Activated CD8-positive, alpha-beta T cell treated with anti-CD3 and anti-CD28 coated beads for 36 hours (primary cell): ENCODE measurements around the gene AHNAK. TPM values are rescaled to one million over a fixed set of nuclear protein-coding genes. Genes with fewer than 3 reads are reported as not detected.

Source experiments
- ATAC-seq: fragments of 200-7000 bp; cut with Tn5 transposase; one replicate; pipeline ENCODE4 v1.10.0; 2021; ENCODE audit warnings: mild to moderate bottlenecking, moderate library complexity
- CTCF ChIA-PET: fragments of 350-600 bp; sonication (Branson Sonifier 250); formaldehyde crosslinking; loops from one replicate; lab custom pipeline; 2021; ENCODE audit warnings: antibody characterized with exemption; lab: Charles Lee
- POLR2A ChIA-PET: fragments of 350-600 bp; sonication (Branson Sonifier 250); formaldehyde crosslinking; loops from one replicate; lab custom pipeline; 2021; ENCODE audit warnings: antibody characterized with exemption; lab: Charles Lee
- DNase-seq: peaks from one replicate; pipeline ENCODE4 v3.0.0-alpha.2; 2020
- H3K27ac Mint-ChIP-seq: one replicate; pipeline ENCODE4 v1.8.0; 2021; ENCODE audit warnings: mild to moderate bottlenecking, mixed read lengths
- H3K27me3 Mint-ChIP-seq: one replicate; pipeline ENCODE4 v1.8.0; 2021; ENCODE audit warnings: mixed read lengths
- H3K36me3 Mint-ChIP-seq: one replicate; pipeline ENCODE4 v1.8.0; 2021; ENCODE audit warnings: low read depth, mixed read lengths
- H3K4me1 Mint-ChIP-seq: one replicate; pipeline ENCODE4 v1.8.0; 2021; ENCODE audit warnings: low read depth, mixed read lengths
- H3K4me3 Mint-ChIP-seq: one replicate; pipeline ENCODE4 v1.8.0; 2021; ENCODE audit warnings: mild to moderate bottlenecking, moderate library complexity, mixed read lengths
- H3K9me3 Mint-ChIP-seq: one replicate; pipeline ENCODE4 v1.8.0; 2021; ENCODE audit warnings: mixed read lengths
- CTCF ChIP-seq: fragments of 200-600 bp; IDR thresholded peaks from one replicate; pipeline ENCODE4 v1.8.0; 2022; ENCODE audit warnings: antibody characterized with exemption, mild to moderate bottlenecking
- intact Hi-C: fragments of 100-400 bp; cut with micrococcal nuclease; formaldehyde crosslinking; loops from one replicate; pipeline ENCODE4 v1.10.0; 2022
- total RNA-seq, 2 experiments: library from RNA; stranded (reverse); gene quantifications; one replicate each; pipeline ENCODE4 v1.2.3, GENCODE V29; 2021

The AHNAK gene
- total RNA-seq, 2 experiments from 2014 or later = 41.1 to 43.0 TPM

- ATAC-seq = no peak
- peak overlapping the region; percentile 94 for H3K27ac Mint-ChIP-seq
- intact Hi-C loops = loop anchor here (5.0 kb wide), 1 partner anchor 132 kb away; no protein-coding TSS in a partner anchor
- ChIA-PET POLR2A (interaction anchor here (0.8 to 14.2 kb wide), 7 partner anchors 11 to 297 kb away, joined by 3 to 156 read pairs (median 4); partner anchors contain the start of gene EEF1G), CTCF (interaction anchor here (0.9 to 5.4 kb wide), 8 partner anchors 11 to 323 kb away, joined by 3 to 80 read pairs (median 10); partner anchors contain the start of gene EEF1G)
- DNase-seq = no peak
- peaks cover 56% of the 10 kb centered on the region for H3K36me3 Mint-ChIP-seq
- H3K4me1 Mint-ChIP-seq = peaks cover 74% of the 10 kb centered on the region
- TF ChIP-seq CTCF = no peak
- H3K4me3 Mint-ChIP-seq = no peak overlapping the region
- no peaks in the 10 kb centered on the region for H3K9me3 Mint-ChIP-seq
- H3K27me3 Mint-ChIP-seq = no peaks in the 10 kb centered on the region
These were observed 12.6 kb upstream of the AHNAK start for GRCh38 chr11:62559204-62559603.

- intact Hi-C loops = loop anchor here (5.0 kb wide), 1 partner anchor 131 kb away; no protein-coding TSS in a partner anchor
- Mint-ChIP-seq H3K4me3 (no peak overlapping the region), H3K36me3 (peaks cover 56% of the 10 kb centered on the region), H3K4me1 (peaks cover 77% of the 10 kb centered on the region), H3K9me3 (no peaks in the 10 kb centered on the region), H3K27me3 (no peaks in the 10 kb centered on the region), H3K27ac (peak overlapping the region; percentile 94)
- no peak for ATAC-seq
- CTCF ChIA-PET = interaction anchor here (0.9 to 5.4 kb wide), 5 partner anchors 11 to 324 kb away, joined by 3 to 80 read pairs (median 25); no protein-coding TSS in a partner anchor
- no peak for TF ChIP-seq CTCF
- DNase-seq = no peak
- POLR2A ChIA-PET = interaction anchor here (0.8 to 14.2 kb wide), 5 partner anchors 11 to 297 kb away, joined by 3 to 156 read pairs (median 6); partner anchors contain the start of gene EEF1G
These were observed 12.1 kb upstream of the AHNAK start for GRCh38 chr11:62558669-62559068.

- ATAC-seq (peak; percentile 31), DNase-seq (peak; percentile 88)
- TF ChIP-seq CTCF = no peak
- peak overlapping the region; percentile 41 for H3K4me3 Mint-ChIP-seq
- H3K36me3 Mint-ChIP-seq = peaks cover 51% of the 10 kb centered on the region
- H3K9me3 Mint-ChIP-seq = no peaks in the 10 kb centered on the region
- intact Hi-C loops = loop anchor here (2.0 to 5.0 kb wide), 2 partner anchors 14 to 130 kb away; no protein-coding TSS in a partner anchor
- peaks cover 90% of the 10 kb centered on the region for H3K4me1 Mint-ChIP-seq
- no peaks in the 10 kb centered on the region for H3K27me3 Mint-ChIP-seq
- CTCF ChIA-PET = interaction anchor here (0.8 to 5.4 kb wide), 17 partner anchors 9 to 170 kb away, joined by 3 to 80 read pairs (median 3); partner anchors contain the start of genes C11orf98, CSKMT, HNRNPUL2 and MTA2
- H3K27ac Mint-ChIP-seq = peak overlapping the region; percentile 94
- POLR2A ChIA-PET = interaction anchor here (0.7 to 14.2 kb wide), 12 partner anchors 13 to 324 kb away, joined by 3 to 156 read pairs (median 6); partner anchors contain the start of genes C11orf98, CSKMT, EEF1G and LBHD1
These were observed 10.4 kb upstream of the AHNAK start for GRCh38 chr11:62556875-62557631.

GRCh38 chr11:62556108-62556874 lies 9.7 kb upstream of the AHNAK start:
- Mint-ChIP-seq H3K36me3 (peaks cover 46% of the 10 kb centered on the region), H3K4me1 (peaks cover 92% of the 10 kb centered on the region), H3K27me3 (no peaks in the 10 kb centered on the region), H3K4me3 (peak overlapping the region; percentile 41), H3K27ac (peak overlapping the region; percentile 94), H3K9me3 (no peaks in the 10 kb centered on the region)
- POLR2A ChIA-PET = interaction anchor here (1.0 to 14.2 kb wide), 13 partner anchors 7 to 589 kb away, joined by 3 to 156 read pairs (median 6); partner anchors contain the start of genes C11orf98, CSKMT, EEF1G and FTH1
- peak; percentile 68 for ATAC-seq
- peak; percentile 95 for DNase-seq
- no peak for TF ChIP-seq CTCF
- intact Hi-C loops = loop anchor here (2.0 to 5.0 kb wide), 2 partner anchors 13 to 129 kb away; no protein-coding TSS in a partner anchor
- CTCF ChIA-PET = interaction anchor here (0.6 to 8.1 kb wide), 18 partner anchors 8 to 1800 kb away, joined by 3 to 97 read pairs (median 4); partner anchors contain the start of genes EML3, HNRNPUL2, MTA2 and TUT1
